ENCODE data around the gene HNRNPM. TPM values are rescaled to one million over a fixed set of nuclear protein-coding genes. Genes with fewer than 3 reads are reported as not detected.

The HNRNPM gene
- total RNA-seq, 3 donors from 2014 or later (not counting 1 experiment from before 2014, with no cell fraction given) = 272 to 300 (median 299) TPM

DNA sequence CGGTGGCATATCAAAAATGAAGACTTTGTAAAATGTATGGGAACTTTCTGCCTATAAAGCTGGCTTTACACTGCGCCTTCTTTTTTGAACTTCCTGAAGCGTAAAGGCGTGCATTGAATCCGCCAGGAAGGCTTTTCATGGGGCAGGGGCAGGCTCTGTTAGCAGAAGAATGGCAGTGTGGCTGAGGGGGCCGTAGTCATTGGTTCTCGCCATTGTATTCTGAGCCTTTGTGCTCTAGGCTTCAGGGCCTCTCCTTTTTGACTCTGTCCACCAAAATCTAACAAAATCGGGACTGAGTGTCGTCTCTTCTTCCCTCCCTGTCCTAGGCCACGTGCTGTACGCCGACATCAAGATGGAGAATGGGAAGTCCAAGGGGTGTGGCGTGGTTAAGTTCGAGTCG lies 43.6 kb downstream of the HNRNPM start:
- Mint-ChIP-seq H3K4me1 (peaks cover 26 to 32% of the 10 kb centered on the region in 2 donors), H3K9me3 (no peaks in the 10 kb centered on the region), H3K4me3 (peak overlapping the region; percentile 82), H3K27me3 (ENCODE audit: low read depth in 2 of 2) (no peaks in the 10 kb centered on the region), H3K27ac (peak overlapping the region; percentile 86 to 92), H3K36me3 (no peaks in the 10 kb centered on the region)
- H3K4me3 ChIP-seq (ENCODE audit: low read length) = no peak overlapping the region
- TF ChIP-seq CTCF (IDR thresholded peaks at IDR 0.05) = no peak
- H3K27ac ChIP-seq (ENCODE audit: low read length) = peak overlapping the region; percentile 62
- no peak for ATAC-seq
- peaks cover 38% of the 10 kb centered on the region for H3K36me3 ChIP-seq (ENCODE audit: control insufficient read depth, insufficient read depth, low read length)
- no peak for DNase-seq
- peaks cover 29% of the 10 kb centered on the region for H3K4me1 ChIP-seq (ENCODE audit: control insufficient read depth, insufficient read depth, low read length)
- WGBS (ENCODE audit: insufficient coverage) = 80% methylated on average over 15 of the region's 15 CpGs
- intact Hi-C loops (cut with micrococcal nuclease) = no loop called here
- H3K27me3 ChIP-seq (ENCODE audit: control insufficient read depth, insufficient read depth, low read length) = no peaks in the 10 kb centered on the region
- no peaks in the 10 kb centered on the region for H3K9me3 ChIP-seq (ENCODE audit: control insufficient read depth, insufficient read depth, low read length)

DNA sequence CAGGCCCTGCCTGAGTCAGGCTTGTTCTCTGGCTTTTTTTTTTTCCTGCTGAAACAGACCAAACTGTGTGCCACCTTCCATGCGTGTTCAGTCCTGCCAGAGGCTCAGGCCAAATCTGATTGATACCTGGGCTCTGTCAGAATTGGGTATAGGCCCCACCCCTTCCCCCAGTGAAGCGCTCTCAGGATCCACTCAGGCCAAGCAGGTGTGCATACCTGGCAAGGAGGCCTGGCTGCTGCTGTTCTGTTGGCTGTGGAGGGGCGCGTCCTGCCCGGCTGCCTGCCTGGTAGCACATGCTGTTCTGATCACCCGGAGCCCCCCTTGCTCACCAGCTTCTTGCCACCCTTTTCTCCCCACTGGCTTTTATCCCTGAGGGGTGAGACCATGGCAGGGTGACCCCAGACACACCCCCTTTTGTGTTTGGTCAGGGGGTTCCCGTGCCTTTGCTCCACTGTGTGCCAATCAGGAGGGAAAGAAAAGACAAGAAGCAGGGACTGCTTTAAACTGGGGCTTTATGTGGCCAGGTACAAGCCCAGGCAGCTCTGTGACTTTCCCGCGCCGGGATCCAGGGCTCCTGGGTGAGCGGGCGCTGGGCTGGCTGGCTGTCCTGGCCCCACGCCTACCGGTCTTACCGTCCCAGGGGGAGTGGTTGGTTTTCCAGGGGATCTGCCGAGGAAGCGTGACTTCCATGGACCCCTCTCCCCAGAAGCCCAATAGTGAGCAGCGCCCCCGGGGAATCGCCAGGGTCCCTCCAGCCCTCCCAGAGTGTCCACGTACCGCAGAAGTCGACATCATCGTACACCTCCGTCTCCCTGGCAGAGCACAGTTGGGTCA lies 45.0 kb downstream of the HNRNPM start:
- intact Hi-C loops (cut with micrococcal nuclease) = no loop called here
- peaks cover 34% of the 10 kb centered on the region for H3K36me3 ChIP-seq (ENCODE audit: control insufficient read depth, insufficient read depth, low read length)
- H3K4me3 Mint-ChIP-seq = peak overlapping the region; percentile 17
- H3K4me1 ChIP-seq (ENCODE audit: control insufficient read depth, insufficient read depth, low read length) = peaks cover 41% of the 10 kb centered on the region
- no peaks in the 10 kb centered on the region for H3K9me3 Mint-ChIP-seq
- WGBS (ENCODE audit: insufficient coverage) = 88% methylated on average over 24 of the region's 25 CpGs
- H3K27me3 ChIP-seq (ENCODE audit: control insufficient read depth, insufficient read depth, low read length) = no peaks in the 10 kb centered on the region
- no peaks in the 10 kb centered on the region for H3K36me3 Mint-ChIP-seq
- peak overlapping the region; percentile 18 to 29 for H3K27ac Mint-ChIP-seq
- H3K4me1 Mint-ChIP-seq = peaks cover 26 to 32% of the 10 kb centered on the region in 2 donors
- no peak for ATAC-seq
- H3K9me3 ChIP-seq (ENCODE audit: control insufficient read depth, insufficient read depth, low read length) = no peaks in the 10 kb centered on the region
- no peak for TF ChIP-seq CTCF (IDR thresholded peaks at IDR 0.05)
- no peak overlapping the region for H3K27ac ChIP-seq (ENCODE audit: low read length)
- H3K4me3 ChIP-seq (ENCODE audit: low read length) = no peak overlapping the region
- no peaks in the 10 kb centered on the region for H3K27me3 Mint-ChIP-seq (ENCODE audit: low read depth in 2 of 2)
- DNase-seq = no peak

- H3K27ac Mint-ChIP-seq = peak overlapping the region; percentile 45 to 47
- intact Hi-C loops (cut with micrococcal nuclease) = no loop called here
- no peak overlapping the region for H3K27ac ChIP-seq (ENCODE audit: low read length)
Observed at GRCh38 chr19:8490395-8490760, 45.6 kb downstream of the HNRNPM start.

More at GRCh38 chr19:8490395-8490760, 45.6 kb downstream of the HNRNPM start:
- H3K27me3 ChIP-seq (ENCODE audit: control insufficient read depth, insufficient read depth, low read length) = no peaks in the 10 kb centered on the region
- TF ChIP-seq CTCF (IDR thresholded peaks at IDR 0.05) = no peak
- H3K4me1 ChIP-seq (ENCODE audit: control insufficient read depth, insufficient read depth, low read length) = peaks cover 43% of the 10 kb centered on the region
- peaks cover 26 to 32% of the 10 kb centered on the region in 2 donors for H3K4me1 Mint-ChIP-seq
- no peak overlapping the region for H3K4me3 Mint-ChIP-seq
- H3K4me3 ChIP-seq (ENCODE audit: low read length) = no peak overlapping the region
- no peaks in the 10 kb centered on the region for H3K27me3 Mint-ChIP-seq (ENCODE audit: low read depth in 2 of 2)
- H3K9me3 Mint-ChIP-seq = no peaks in the 10 kb centered on the region
- DNase-seq (no peak), ATAC-seq (no peak)
- WGBS (ENCODE audit: insufficient coverage) = 76% methylated on average over 22 of the region's 24 CpGs
- peaks cover 29% of the 10 kb centered on the region for H3K36me3 ChIP-seq (ENCODE audit: control insufficient read depth, insufficient read depth, low read length)
- no peaks in the 10 kb centered on the region for H3K36me3 Mint-ChIP-seq
- no peaks in the 10 kb centered on the region for H3K9me3 ChIP-seq (ENCODE audit: control insufficient read depth, insufficient read depth, low read length)

All from natural killer cell (primary cell).